ENCODE data around the gene IFI35. TPM values are rescaled to one million over a fixed set of nuclear protein-coding genes. Genes with fewer than 3 reads are reported as not detected.
A peak's percentile ranks its signal among the peaks of the same experiment; 100 is the strongest.

Gene IFI35
- total and polyA plus RNA-seq, 2 experiments from 2014 or later, result 27.6 to 27.7 TPM

DNA sequence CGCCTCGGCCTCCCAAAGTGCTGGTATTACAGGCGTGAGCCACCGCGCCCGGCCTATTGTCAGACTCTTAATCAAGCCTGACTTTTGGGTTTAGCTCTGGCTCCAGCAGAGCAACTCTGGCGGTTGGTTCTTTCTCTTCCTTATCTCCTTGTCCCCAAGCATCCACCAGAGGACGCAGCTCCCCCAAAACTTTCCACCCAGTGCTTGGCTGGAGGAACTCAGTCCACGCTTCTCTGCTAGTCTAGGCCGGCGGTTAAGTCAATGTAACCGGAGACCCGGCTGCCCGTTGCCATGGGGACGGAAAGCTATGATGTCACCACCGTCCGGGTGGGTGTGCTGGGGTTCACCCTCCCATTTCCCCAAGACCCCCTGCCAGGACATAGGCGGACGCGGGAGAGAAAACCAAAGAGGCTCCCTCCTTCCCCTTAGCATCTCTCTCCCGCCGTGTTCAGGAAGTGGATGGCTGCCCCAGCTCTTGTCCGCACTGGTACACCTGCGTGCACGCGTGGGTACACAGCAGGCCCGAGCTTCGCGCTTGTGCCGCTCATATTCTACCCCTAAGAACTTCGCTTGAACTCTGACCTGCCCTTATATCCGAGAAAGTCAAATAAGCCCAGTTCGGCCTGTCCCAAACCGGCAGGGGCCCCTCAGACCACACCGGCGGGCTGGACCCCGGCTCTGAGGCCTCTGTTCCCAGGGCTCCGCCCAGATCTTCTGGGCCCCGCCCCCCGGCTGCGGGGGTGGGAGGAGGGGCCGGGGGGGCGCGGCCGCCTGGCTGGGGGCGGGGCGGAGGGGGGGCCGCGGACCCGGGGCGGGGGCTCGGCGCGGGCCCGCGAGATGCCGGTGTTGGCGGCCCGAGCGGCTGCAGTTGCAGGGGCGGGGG lies 18.1 kb downstream of the IFI35 start, which contains the start of gene RND2:
TSS of gene RND2 (plus strand) at position 825 of the 883 bp plus-strand sequence. CDS start 117 bp downstream, outside the sequence.
- no peaks in the 10 kb centered on the region for H3K27me3 ChIP-seq (replicated peaks; ENCODE audit: insufficient read depth)
- H3K9me3 ChIP-seq (ENCODE audit: low read depth), result no peaks in the 10 kb centered on the region
- no peak for TF ChIP-seq EZH2 (IDR thresholded peaks at IDR 0.05; ENCODE audit: insufficient read depth, poor library complexity, severe bottlenecking)
- no peak for TF ChIP-seq EZH2phosphoT487 (IDR thresholded peaks at IDR 0.05; ENCODE audit: insufficient read depth, low read depth)
- H3K9ac ChIP-seq, result peak within 1 kb of the TSS; percentile 78
- H3K4me3 ChIP-seq, result peak within 1 kb of the TSS; percentile 76
- H3K9me2 ChIP-seq (ENCODE audit: insufficient read depth), result no peaks in the 10 kb centered on the region
- no peak within 1 kb of the TSS for H3K27ac ChIP-seq
- H3K79me2 ChIP-seq (ENCODE audit: insufficient read depth), result peaks cover 20% of the 10 kb centered on the region
- 1% methylated on average over 41 to 43 of the region's 61 CpGs for WGBS, 2 experiments (ENCODE audit: low coverage in 1 of 2, low lambda C conversion rate in 2 of 2, missing lambda C conversion rate in 2 of 2)
- H4K20me1 ChIP-seq (ENCODE audit: insufficient read depth), result no peaks in the 10 kb centered on the region
- in situ Hi-C loops (cut with MboI), result loop anchor here (25.0 kb wide), 1 partner anchor 288 kb away; no protein-coding TSS in a partner anchor
- no peaks in the 10 kb centered on the region for H3K36me3 ChIP-seq (ENCODE audit: low read depth)
- peaks cover 13% of the 10 kb centered on the region for H3K4me1 ChIP-seq (ENCODE audit: insufficient read depth)
- DNase-seq, result peak; percentile 96
- H3K4me2 ChIP-seq (ENCODE audit: unreplicated experiment), result peak within 1 kb of the TSS; percentile 90
- peak within 1 kb of the TSS; percentile 81 for H2AFZ ChIP-seq
- H3F3A ChIP-seq (ENCODE audit: insufficient read depth), result no peaks in the 10 kb centered on the region

DNA sequence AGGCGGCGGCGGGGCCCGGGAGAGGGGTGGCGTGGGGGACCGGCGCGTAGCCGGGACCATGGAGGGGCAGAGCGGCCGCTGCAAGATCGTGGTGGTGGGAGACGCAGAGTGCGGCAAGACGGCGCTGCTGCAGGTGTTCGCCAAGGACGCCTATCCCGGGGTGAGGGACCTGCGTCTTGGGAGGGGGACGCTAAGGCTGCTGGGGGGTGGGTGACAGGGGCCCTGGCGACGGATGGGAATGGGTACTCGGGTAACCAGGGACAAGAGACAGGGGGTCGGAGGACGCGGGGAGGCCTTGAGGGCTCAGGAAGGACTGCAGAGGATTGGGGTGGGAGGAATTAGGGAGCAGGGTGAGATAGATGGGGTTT lies 18.7 kb downstream of the IFI35 start:
- peak overlapping the region; percentile 76 for H3K4me3 ChIP-seq
- peaks cover 14% of the 10 kb centered on the region for H3K79me2 ChIP-seq (ENCODE audit: insufficient read depth)
- H3K9me2 ChIP-seq (ENCODE audit: insufficient read depth), result no peaks in the 10 kb centered on the region
- no peaks in the 10 kb centered on the region for H3F3A ChIP-seq (ENCODE audit: insufficient read depth)
- no peaks in the 10 kb centered on the region for H3K36me3 ChIP-seq (ENCODE audit: low read depth)
- 0 to 2% methylated on average over 6 to 17 of the region's 27 CpGs for WGBS, 2 experiments (ENCODE audit: low coverage in 1 of 2, low lambda C conversion rate in 2 of 2, missing lambda C conversion rate in 2 of 2)
- DNase-seq, result no peak
- H3K4me2 ChIP-seq (ENCODE audit: unreplicated experiment), result no peak overlapping the region
- no peak overlapping the region for H3K27ac ChIP-seq
- no peaks in the 10 kb centered on the region for H3K27me3 ChIP-seq (replicated peaks; ENCODE audit: insufficient read depth)
- H3K4me1 ChIP-seq (ENCODE audit: insufficient read depth), result peaks cover 7% of the 10 kb centered on the region
- in situ Hi-C loops (cut with MboI), result loop anchor here (25.0 kb wide), 1 partner anchor 287 kb away; no protein-coding TSS in a partner anchor
- H4K20me1 ChIP-seq (ENCODE audit: insufficient read depth), result no peaks in the 10 kb centered on the region
- no peak overlapping the region for H3K9ac ChIP-seq
- TF ChIP-seq EZH2phosphoT487 (IDR thresholded peaks at IDR 0.05; ENCODE audit: insufficient read depth, low read depth) (no peak), EZH2 (IDR thresholded peaks at IDR 0.05; ENCODE audit: insufficient read depth, poor library complexity, severe bottlenecking) (no peak)
- H2AFZ ChIP-seq, result peak overlapping the region; percentile 49; the same call in 1 of the 2 replicates
- no peaks in the 10 kb centered on the region for H3K9me3 ChIP-seq (ENCODE audit: low read depth)

GRCh38 chr17:43025766-43026537 lies 19.4 kb downstream of the IFI35 start:
- in situ Hi-C loops (cut with MboI), result loop anchor here (25.0 kb wide), 1 partner anchor 286 kb away; no protein-coding TSS in a partner anchor
- H3K4me2 ChIP-seq (ENCODE audit: unreplicated experiment), result no peak overlapping the region

GRCh38 chr17:43026595-43026994 lies 20.0 kb downstream of the IFI35 start:
- H4K20me1 ChIP-seq (ENCODE audit: insufficient read depth), result no peaks in the 10 kb centered on the region
- no peaks in the 10 kb centered on the region for H3K9me3 ChIP-seq (ENCODE audit: low read depth)
- WGBS, 2 experiments (ENCODE audit: low coverage in 1 of 2, low lambda C conversion rate in 2 of 2, missing lambda C conversion rate in 2 of 2), result 82 to 85% methylated on average over 5 of the region's 5 CpGs
- H3K79me2 ChIP-seq (ENCODE audit: insufficient read depth), result peaks cover 6% of the 10 kb centered on the region; the same call in 1 of the 2 replicates
- no peaks in the 10 kb centered on the region for H3K27me3 ChIP-seq (replicated peaks; ENCODE audit: insufficient read depth)
- H3K9me2 ChIP-seq (ENCODE audit: insufficient read depth), result no peaks in the 10 kb centered on the region
- H3K9ac ChIP-seq, result no peak overlapping the region
- H3F3A ChIP-seq (ENCODE audit: insufficient read depth), result no peaks in the 10 kb centered on the region
- in situ Hi-C loops (cut with MboI), result loop anchor here (25.0 kb wide), 1 partner anchor 286 kb away; no protein-coding TSS in a partner anchor
- no peak overlapping the region for H3K27ac ChIP-seq
- H3K4me1 ChIP-seq (ENCODE audit: insufficient read depth), result no peaks in the 10 kb centered on the region
- DNase-seq, result no peak
- H3K36me3 ChIP-seq (ENCODE audit: low read depth), result no peaks in the 10 kb centered on the region
- no peak for TF ChIP-seq EZH2phosphoT487 (IDR thresholded peaks at IDR 0.05; ENCODE audit: insufficient read depth, low read depth)
- no peak for TF ChIP-seq EZH2 (IDR thresholded peaks at IDR 0.05; ENCODE audit: insufficient read depth, poor library complexity, severe bottlenecking)
- no peak overlapping the region for H2AFZ ChIP-seq
- H3K4me3 ChIP-seq, result no peak overlapping the region
- H3K4me2 ChIP-seq (ENCODE audit: unreplicated experiment), result no peak overlapping the region

More at GRCh38 chr17:43025766-43026537, 19.4 kb downstream of the IFI35 start:
- no peak for TF ChIP-seq EZH2 (IDR thresholded peaks at IDR 0.05; ENCODE audit: insufficient read depth, poor library complexity, severe bottlenecking)
- TF ChIP-seq EZH2phosphoT487 (IDR thresholded peaks at IDR 0.05; ENCODE audit: insufficient read depth, low read depth), result no peak
- H3K4me1 ChIP-seq (ENCODE audit: insufficient read depth), result no peaks in the 10 kb centered on the region
- H4K20me1 ChIP-seq (ENCODE audit: insufficient read depth), result no peaks in the 10 kb centered on the region
- H3F3A ChIP-seq (ENCODE audit: insufficient read depth), result no peaks in the 10 kb centered on the region
- H3K79me2 ChIP-seq (ENCODE audit: insufficient read depth), result peaks cover 7% of the 10 kb centered on the region
- H3K9ac ChIP-seq, result no peak overlapping the region
- no peaks in the 10 kb centered on the region for H3K27me3 ChIP-seq (replicated peaks; ENCODE audit: insufficient read depth)
- no peak overlapping the region for H3K27ac ChIP-seq
- H3K9me2 ChIP-seq (ENCODE audit: insufficient read depth), result no peaks in the 10 kb centered on the region
- no peaks in the 10 kb centered on the region for H3K9me3 ChIP-seq (ENCODE audit: low read depth)
- no peak for DNase-seq
- H2AFZ ChIP-seq, result no peak overlapping the region
- no peaks in the 10 kb centered on the region for H3K36me3 ChIP-seq (ENCODE audit: low read depth)
- 59 to 60% methylated on average over 13 to 14 of the region's 16 CpGs for WGBS, 2 experiments (ENCODE audit: low coverage in 1 of 2, low lambda C conversion rate in 2 of 2, missing lambda C conversion rate in 2 of 2)
- no peak overlapping the region for H3K4me3 ChIP-seq
